Astrocyte (in vitro differentiated cells and primary cell): Measurements from ENCODE around the gene HYDIN.

Source experiments
- EZH2 ChIP-seq: IDR thresholded peaks from 2 replicates; pipeline ENCODE4 v1.6.1; 2012; ENCODE audit warnings: mild to moderate bottlenecking, low read length, inconsistent platforms; ENCODE audit not compliant: insufficient read depth
- TF ChIP-seq, protein P1 (sequence below): IDR thresholded peaks from 2 replicates; pipeline ENCODE4 v1.5.1; 2011; ENCODE audit warnings: low read depth, mild to moderate bottlenecking, inconsistent platforms, low read length, moderate library complexity; ENCODE audit not compliant: insufficient read depth

DNA sequence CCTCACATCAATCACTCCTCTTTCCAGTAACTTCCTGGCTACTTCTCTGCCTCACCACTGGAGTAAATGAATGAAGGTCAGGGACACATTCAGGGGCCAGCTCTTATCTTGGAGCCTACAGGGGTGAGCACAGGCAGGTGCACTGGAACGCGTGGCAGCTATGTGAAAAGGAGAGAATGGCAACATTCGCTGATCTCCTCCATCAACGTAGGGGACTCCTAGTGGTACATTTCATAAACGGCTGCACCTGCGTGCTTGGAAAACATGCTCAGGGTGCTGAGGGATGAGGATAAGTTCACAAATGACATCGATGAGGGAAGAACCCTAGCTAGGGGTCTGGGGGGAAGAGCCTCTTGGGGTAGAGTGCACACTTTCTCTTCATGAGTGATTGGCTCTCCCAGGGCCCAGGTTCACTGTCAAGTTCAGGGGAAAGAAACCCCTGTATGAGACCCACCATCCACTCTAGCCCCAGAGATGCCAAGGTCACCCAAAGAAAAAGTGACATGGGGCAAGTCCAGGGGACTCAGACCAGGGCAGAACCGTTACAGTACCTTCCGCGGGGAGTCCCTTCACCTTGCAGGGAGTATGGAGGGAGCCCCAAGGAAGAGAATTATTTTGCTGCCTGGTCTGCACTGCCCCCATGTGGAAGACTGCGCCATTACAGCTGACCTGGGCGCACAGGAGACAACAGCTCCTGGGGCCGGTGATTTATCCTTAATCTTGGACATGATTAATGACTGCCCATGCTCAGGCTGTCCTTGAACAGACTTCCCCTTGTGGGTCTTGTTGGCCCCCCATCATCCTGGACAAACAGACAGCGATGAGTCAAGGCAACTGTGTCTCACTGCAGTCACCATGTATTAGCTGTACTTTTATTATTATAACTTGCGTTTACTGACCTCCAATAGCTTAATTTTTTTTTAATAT lies 459.6 kb downstream of the HYDIN start:
- TF ChIP-seq EZH2: no peak
- TF ChIP-seq, protein P1, sequence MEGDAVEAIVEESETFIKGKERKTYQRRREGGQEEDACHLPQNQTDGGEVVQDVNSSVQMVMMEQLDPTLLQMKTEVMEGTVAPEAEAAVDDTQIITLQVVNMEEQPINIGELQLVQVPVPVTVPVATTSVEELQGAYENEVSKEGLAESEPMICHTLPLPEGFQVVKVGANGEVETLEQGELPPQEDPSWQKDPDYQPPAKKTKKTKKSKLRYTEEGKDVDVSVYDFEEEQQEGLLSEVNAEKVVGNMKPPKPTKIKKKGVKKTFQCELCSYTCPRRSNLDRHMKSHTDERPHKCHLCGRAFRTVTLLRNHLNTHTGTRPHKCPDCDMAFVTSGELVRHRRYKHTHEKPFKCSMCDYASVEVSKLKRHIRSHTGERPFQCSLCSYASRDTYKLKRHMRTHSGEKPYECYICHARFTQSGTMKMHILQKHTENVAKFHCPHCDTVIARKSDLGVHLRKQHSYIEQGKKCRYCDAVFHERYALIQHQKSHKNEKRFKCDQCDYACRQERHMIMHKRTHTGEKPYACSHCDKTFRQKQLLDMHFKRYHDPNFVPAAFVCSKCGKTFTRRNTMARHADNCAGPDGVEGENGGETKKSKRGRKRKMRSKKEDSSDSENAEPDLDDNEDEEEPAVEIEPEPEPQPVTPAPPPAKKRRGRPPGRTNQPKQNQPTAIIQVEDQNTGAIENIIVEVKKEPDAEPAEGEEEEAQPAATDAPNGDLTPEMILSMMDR: peak; percentile 86
